ENCODE data around the gene TRAF2. TPM values are rescaled to one million over a fixed set of nuclear protein-coding genes. Genes with fewer than 3 reads are reported as not detected.

Gene TRAF2
- total and polyA plus RNA-seq, 2 of the 13 experiments (the other 11 are each of a cell fraction or from before 2014, with no cell fraction given) = 12.4 to 13.6 TPM

GRCh38 chr9:136962163-136962562, 75.8 kb downstream of the TRAF2 start (continued):
- TF ChIP-seq MXD1 (CRISPR knock-in tag; IDR thresholded peaks at IDR 0.05) (no peak), BORCS8-MEF2B (CRISPR knock-in tag; IDR thresholded peaks at IDR 0.05) (no peak), HES4 (CRISPR knock-in tag; IDR thresholded peaks at IDR 0.05; ENCODE audit: borderline replicate concordance) (no peak)

DNA sequence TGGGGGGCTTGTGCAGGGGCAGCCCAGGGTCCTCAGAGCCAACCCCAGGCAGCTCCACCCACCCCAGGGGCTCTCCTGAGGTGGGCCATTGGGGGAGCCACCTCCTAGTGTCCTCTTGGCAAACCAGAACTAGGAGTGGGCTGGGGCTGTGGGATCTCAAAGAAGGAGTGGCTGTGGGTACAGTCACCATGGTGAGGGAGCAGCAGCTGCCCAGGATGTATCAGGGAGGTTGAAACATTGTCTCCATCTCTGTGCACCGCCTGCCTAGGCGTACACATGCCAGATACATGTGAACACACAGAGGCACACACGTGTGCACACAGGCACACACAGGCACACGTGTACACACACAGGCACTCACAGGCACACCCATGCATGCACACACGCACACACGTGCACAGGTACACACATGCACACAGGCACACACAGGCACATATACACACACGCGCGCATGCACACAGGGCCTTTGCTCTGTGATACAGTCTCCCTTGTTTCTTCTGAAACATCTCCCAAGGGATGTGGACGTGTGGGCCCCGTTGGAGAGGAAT, 76.5 kb downstream of the TRAF2 start:
- no peak for DNase-seq (ENCODE audit: low spot score)
- Histone ChIP-seq H3K4me2 (ENCODE audit: low read depth, low read length) (no peak overlapping the region), H3K36me3 (replicated peaks in 1 of 2; ENCODE audit: control insufficient read depth in 1 of 2, insufficient read depth in 2 of 2, low read length in 2 of 2) (no peaks in the 10 kb centered on the region), H3K27me3 (ENCODE audit: control insufficient read depth in 1 of 2, insufficient read depth in 2 of 2, low read length in 2 of 2) (peaks cover 14 to 52% of the 10 kb centered on the region in 2 experiments), H4K20me1 (ENCODE audit: insufficient read depth, low read length) (no peaks in the 10 kb centered on the region), H3K9me3 (ENCODE audit: low read length) (no peaks in the 10 kb centered on the region), H3K27ac (ENCODE audit: extremely low read length, insufficient read depth, low read length) (no peak overlapping the region), H3K79me2 (ENCODE audit: insufficient read depth, low read length) (no peaks in the 10 kb centered on the region), H3K4me3 (replicated peaks in 1 of 3; ENCODE audit: insufficient read depth in 1 of 3, low read depth in 2 of 3, low read length in 3 of 3) (no peak overlapping the region), H3K9ac (ENCODE audit: insufficient read depth, low read depth, low read length) (no peak overlapping the region), H2AFZ (ENCODE audit: low read length) (no peak overlapping the region), H3K4me1 (ENCODE audit: insufficient read depth, low read length) (peaks cover 16% of the 10 kb centered on the region)
- ChIA-PET CTCF (ENCODE audit: low intra/inter-chr PET ratio, low total read pairs) (no interaction called here), POLR2A (no interaction called here)
- no TSS peak for BruUV-seq (replicated peaks)
- intact Hi-C loops (cut with micrococcal nuclease; ENCODE audit: unreplicated experiment) (no loop called here), in situ Hi-C loops (cut with HindIII; ENCODE audit: extremely low pct_ligation_motif_present, low pct_unique_long_range_greater_than_20kb) (no loop called here)
- no peak for FAIRE-seq
- ATAC-seq = no peak
- 53% methylated on average over 6 of the region's 11 CpGs for WGBS (ENCODE audit: low lambda C conversion rate)
- TF ChIP-seq STAT5B (CRISPR knock-in tag; IDR thresholded peaks at IDR 0.05) = no peak
- no peak for TF ChIP-seq ZFAT (CRISPR knock-in tag; conservative IDR thresholded peaks at IDR 0.05)
- TF ChIP-seq PTBP1 (IDR thresholded peaks at IDR 0.05; ENCODE audit: low read depth, low read length, poor library complexity, severe bottlenecking) = no peak
- TF ChIP-seq, protein P1, sequence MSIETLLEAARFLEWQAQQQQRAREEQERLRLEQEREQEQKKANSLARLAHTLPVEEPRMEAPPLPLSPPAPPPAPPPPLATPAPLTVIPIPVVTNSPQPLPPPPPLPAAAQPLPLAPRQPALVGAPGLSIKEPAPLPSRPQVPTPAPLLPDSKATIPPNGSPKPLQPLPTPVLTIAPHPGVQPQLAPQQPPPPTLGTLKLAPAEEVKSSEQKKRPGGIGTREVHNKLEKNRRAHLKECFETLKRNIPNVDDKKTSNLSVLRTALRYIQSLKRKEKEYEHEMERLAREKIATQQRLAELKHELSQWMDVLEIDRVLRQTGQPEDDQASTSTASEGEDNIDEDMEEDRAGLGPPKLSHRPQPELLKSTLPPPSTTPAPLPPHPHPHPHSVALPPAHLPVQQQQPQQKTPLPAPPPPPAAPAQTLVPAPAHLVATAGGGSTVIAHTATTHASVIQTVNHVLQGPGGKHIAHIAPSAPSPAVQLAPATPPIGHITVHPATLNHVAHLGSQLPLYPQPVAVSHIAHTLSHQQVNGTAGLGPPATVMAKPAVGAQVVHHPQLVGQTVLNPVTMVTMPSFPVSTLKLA (IDR thresholded peaks at IDR 0.05) = peak; percentile 91
- 0 out of 2 replicates have a peak, but pooled peaks have one; percentile 8 for TF ChIP-seq BHLHE40 (IDR thresholded peaks at IDR 0.05; ENCODE audit: low read length)
